ENCODE measurements around the gene TMEM150C.

DNA sequence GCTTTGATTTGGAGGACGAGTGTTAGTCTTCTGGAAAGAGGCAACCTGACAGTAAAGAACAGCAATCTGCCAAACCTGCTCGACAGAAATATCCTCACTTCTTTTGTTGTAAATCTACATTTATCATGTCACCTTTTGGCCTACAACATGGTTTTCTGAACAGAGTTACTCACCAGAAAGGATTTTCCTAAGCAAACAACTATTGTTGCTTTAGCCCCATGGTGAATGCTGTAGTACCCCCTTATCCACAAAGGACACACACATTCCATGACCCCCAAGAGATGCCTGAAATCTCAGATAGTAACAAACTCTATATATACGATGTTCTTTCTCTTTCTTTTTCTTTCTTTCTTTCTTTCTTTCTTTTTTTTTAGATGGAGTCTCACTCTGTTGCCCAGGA lies 42.7 kb downstream of the TMEM150C start:
- TF ChIP-seq, protein P1, sequence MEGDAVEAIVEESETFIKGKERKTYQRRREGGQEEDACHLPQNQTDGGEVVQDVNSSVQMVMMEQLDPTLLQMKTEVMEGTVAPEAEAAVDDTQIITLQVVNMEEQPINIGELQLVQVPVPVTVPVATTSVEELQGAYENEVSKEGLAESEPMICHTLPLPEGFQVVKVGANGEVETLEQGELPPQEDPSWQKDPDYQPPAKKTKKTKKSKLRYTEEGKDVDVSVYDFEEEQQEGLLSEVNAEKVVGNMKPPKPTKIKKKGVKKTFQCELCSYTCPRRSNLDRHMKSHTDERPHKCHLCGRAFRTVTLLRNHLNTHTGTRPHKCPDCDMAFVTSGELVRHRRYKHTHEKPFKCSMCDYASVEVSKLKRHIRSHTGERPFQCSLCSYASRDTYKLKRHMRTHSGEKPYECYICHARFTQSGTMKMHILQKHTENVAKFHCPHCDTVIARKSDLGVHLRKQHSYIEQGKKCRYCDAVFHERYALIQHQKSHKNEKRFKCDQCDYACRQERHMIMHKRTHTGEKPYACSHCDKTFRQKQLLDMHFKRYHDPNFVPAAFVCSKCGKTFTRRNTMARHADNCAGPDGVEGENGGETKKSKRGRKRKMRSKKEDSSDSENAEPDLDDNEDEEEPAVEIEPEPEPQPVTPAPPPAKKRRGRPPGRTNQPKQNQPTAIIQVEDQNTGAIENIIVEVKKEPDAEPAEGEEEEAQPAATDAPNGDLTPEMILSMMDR (IDR thresholded peaks at IDR 0.05), result no peak
- TF ChIP-seq PBX3 (IDR thresholded peaks at IDR 0.05) (no peak), BHLHE40 (IDR thresholded peaks at IDR 0.05; ENCODE audit: low read depth, low read length) (no peak), USF2 (IDR thresholded peaks at IDR 0.05) (no peak), RAD21 (conservative IDR thresholded peaks at IDR 0.05 in 1 of 2, IDR thresholded peaks at IDR 0.05 in 1 of 2) (no peak), JUN (IDR thresholded peaks at IDR 0.05) (no peak), HMGXB4 (CRISPR knock-in tag; IDR thresholded peaks at IDR 0.05; ENCODE audit: borderline replicate concordance) (no peak)
- TF ChIP-seq, protein P2, sequence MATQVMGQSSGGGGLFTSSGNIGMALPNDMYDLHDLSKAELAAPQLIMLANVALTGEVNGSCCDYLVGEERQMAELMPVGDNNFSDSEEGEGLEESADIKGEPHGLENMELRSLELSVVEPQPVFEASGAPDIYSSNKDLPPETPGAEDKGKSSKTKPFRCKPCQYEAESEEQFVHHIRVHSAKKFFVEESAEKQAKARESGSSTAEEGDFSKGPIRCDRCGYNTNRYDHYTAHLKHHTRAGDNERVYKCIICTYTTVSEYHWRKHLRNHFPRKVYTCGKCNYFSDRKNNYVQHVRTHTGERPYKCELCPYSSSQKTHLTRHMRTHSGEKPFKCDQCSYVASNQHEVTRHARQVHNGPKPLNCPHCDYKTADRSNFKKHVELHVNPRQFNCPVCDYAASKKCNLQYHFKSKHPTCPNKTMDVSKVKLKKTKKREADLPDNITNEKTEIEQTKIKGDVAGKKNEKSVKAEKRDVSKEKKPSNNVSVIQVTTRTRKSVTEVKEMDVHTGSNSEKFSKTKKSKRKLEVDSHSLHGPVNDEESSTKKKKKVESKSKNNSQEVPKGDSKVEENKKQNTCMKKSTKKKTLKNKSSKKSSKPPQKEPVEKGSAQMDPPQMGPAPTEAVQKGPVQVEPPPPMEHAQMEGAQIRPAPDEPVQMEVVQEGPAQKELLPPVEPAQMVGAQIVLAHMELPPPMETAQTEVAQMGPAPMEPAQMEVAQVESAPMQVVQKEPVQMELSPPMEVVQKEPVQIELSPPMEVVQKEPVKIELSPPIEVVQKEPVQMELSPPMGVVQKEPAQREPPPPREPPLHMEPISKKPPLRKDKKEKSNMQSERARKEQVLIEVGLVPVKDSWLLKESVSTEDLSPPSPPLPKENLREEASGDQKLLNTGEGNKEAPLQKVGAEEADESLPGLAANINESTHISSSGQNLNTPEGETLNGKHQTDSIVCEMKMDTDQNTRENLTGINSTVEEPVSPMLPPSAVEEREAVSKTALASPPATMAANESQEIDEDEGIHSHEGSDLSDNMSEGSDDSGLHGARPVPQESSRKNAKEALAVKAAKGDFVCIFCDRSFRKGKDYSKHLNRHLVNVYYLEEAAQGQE (IDR thresholded peaks at IDR 0.05), result no peak

All from A549 (cell line).